H1 (cell line): Measurements from ENCODE around the gene ASB4. TPM values are rescaled to one million over a fixed set of nuclear protein-coding genes. Genes with fewer than 3 reads are reported as not detected.
A peak's percentile ranks its signal among the peaks of the same experiment; 100 is the strongest.

ENCODE experiments used
- CTCF ChIA-PET: fragments of 300-600 bp; sonication (Branson Sonifier 250); formaldehyde crosslinking; loops from one replicate; lab custom pipeline; 2021; ENCODE audit not compliant: partially characterized antibody; lab: Charles Lee
- POLR2A ChIA-PET: fragments of 300-600 bp; sonication (Branson Sonifier 250); formaldehyde crosslinking; loops from one replicate; lab custom pipeline; 2021; ENCODE audit warnings: inconsistent platforms; ENCODE audit not compliant: partially characterized antibody; lab: Charles Lee
- DNase-seq, 2 experiments: peaks; one replicate each; pipeline versions ENCODE4 v3.0.0 to v3.0.0-alpha.2; 2010 to 2022; ENCODE audit warnings: low spot score in 2 of 2, low read depth in 1 of 2, mixed read lengths in 1 of 2
- FAIRE-seq: peaks from 2 replicates; lab custom pipeline; 2011; peaks lifted over from hg19 to GRCh38; lab: Jason Lieb, UNC
- H2AFZ ChIP-seq: 2 replicates; pipeline ENCODE4 v1.8.1; 2012; ENCODE audit warnings: low read length, inconsistent platforms
- H2AK5ac ChIP-seq: 2 replicates; pipeline ENCODE4 v1.6.1; 2013; ENCODE audit warnings: low read depth, low read length
- H2BK120ac ChIP-seq: replicated peaks from 2 replicates; pipeline ENCODE3; 2013; ENCODE audit warnings: low read depth, low read length, inconsistent platforms
- H2BK12ac ChIP-seq: 2 replicates; pipeline ENCODE4 v1.6.1; 2013; ENCODE audit warnings: low read depth, low read length
- H2BK15ac ChIP-seq: 2 replicates; pipeline ENCODE4 v1.6.1; 2013; ENCODE audit warnings: low read length
- H2BK20ac ChIP-seq: 2 replicates; pipeline ENCODE4 v1.6.1; 2013; ENCODE audit warnings: low read length
- H2BK5ac ChIP-seq: 2 replicates; pipeline ENCODE4 v1.6.1; 2013; ENCODE audit warnings: low read depth, low read length
- H3K14ac ChIP-seq: 2 replicates; pipeline ENCODE4 v1.6.1; 2013; ENCODE audit warnings: inconsistent platforms; ENCODE audit not compliant: insufficient read length
- H3K18ac ChIP-seq: 2 replicates; pipeline ENCODE4 v1.6.1; 2013; ENCODE audit warnings: low read length; ENCODE audit errors: extremely low read depth
- H3K23ac ChIP-seq: 2 replicates; pipeline ENCODE4 v1.6.1; 2013; ENCODE audit warnings: inconsistent platforms; ENCODE audit not compliant: insufficient read length
- H3K23me2 ChIP-seq: 2 replicates; pipeline ENCODE4 v1.6.1; 2013; ENCODE audit warnings: low read depth, low read length
- H3K27ac ChIP-seq: 2 replicates; pipeline ENCODE4 v1.6.1; 2011; ENCODE audit warnings: low read depth, low read length, inconsistent platforms
- H3K27me3 ChIP-seq, 4 experiments: replicated peaks in 1 of 4; 1 replicate in 1 of 4; 2 replicates in 3 of 4; pipeline versions ENCODE4 v1.6.1 to v1.8.1; 2011 to 2013; ENCODE audit warnings: low read length in 3 of 4, mild to moderate bottlenecking in 3 of 4, inconsistent platforms in 2 of 4, mixed read lengths in 2 of 4, moderate library complexity in 1 of 4; ENCODE audit not compliant: control insufficient read depth in 3 of 4, insufficient read depth in 3 of 4; ENCODE audit errors: extremely low read depth in 1 of 4
- H3K36me3 ChIP-seq, 4 experiments: 2 replicates each; pipeline versions ENCODE4 v1.6.1 to v1.8.1; 2011 to 2013; ENCODE audit warnings: mild to moderate bottlenecking in 4 of 4, low read length in 3 of 4, moderate library complexity in 2 of 4, control low read depth in 1 of 4, inconsistent platforms in 1 of 4; ENCODE audit not compliant: insufficient read depth in 4 of 4, control insufficient read depth in 2 of 4
- H3K4ac ChIP-seq: replicated peaks from 2 replicates; pipeline ENCODE3; 2013; ENCODE audit warnings: low read length, low read depth, mixed read lengths, inconsistent platforms; ENCODE audit not compliant: insufficient read length
- H3K4me1 ChIP-seq, 4 experiments: replicated peaks in 1 of 4; 1 replicate in 1 of 4; 2 replicates in 3 of 4; pipeline versions ENCODE4 v1.6.1 to v1.8.1; 2011 to 2013; ENCODE audit warnings: low read length in 3 of 4, inconsistent platforms in 2 of 4, mixed read lengths in 1 of 4; ENCODE audit not compliant: insufficient read depth in 4 of 4, control insufficient read depth in 3 of 4
- H3K4me2 ChIP-seq, 2 experiments: 2 replicates each; pipeline versions ENCODE4 v1.6.1 to v1.8.1; 2011 to 2013; ENCODE audit warnings: low read depth in 2 of 2, low read length in 2 of 2, control low read depth in 1 of 2, inconsistent platforms in 1 of 2, mild to moderate bottlenecking in 1 of 2; ENCODE audit not compliant: insufficient read depth in 1 of 2
- H3K4me3 ChIP-seq, 4 experiments: fragments of 200-600, 300-600 bp in 1 of 4; sonication (generic), shearing (Covaris generic), sonication (Bioruptor Twin) in 1 of 4; 2 replicates each; pipeline versions ENCODE4 v1.5.1 to v1.8.1; 2011 to 2016; ENCODE audit warnings: low read length in 4 of 4, low read depth in 3 of 4, control low read depth in 2 of 4, inconsistent platforms in 2 of 4, mild to moderate bottlenecking in 2 of 4, mixed read lengths in 1 of 4, moderate library complexity in 1 of 4; ENCODE audit not compliant: insufficient read depth in 2 of 4; ENCODE audit errors: extremely low read depth in 1 of 4
- H3K56ac ChIP-seq: replicated peaks from 2 replicates; pipeline ENCODE3; 2013; ENCODE audit warnings: low read depth, mild to moderate bottlenecking, mixed read lengths, low read length, inconsistent platforms; ENCODE audit not compliant: insufficient read length
- H3K79me1 ChIP-seq: 2 replicates; pipeline ENCODE4 v1.6.1; 2013; ENCODE audit warnings: low read depth, low read length, control low read depth
- H3K79me2 ChIP-seq, 2 experiments: 2 replicates each; pipeline versions ENCODE4 v1.6.1 to v1.8.1; 2012 to 2013; ENCODE audit warnings: low read length in 2 of 2, mild to moderate bottlenecking in 2 of 2, inconsistent platforms in 1 of 2; ENCODE audit not compliant: insufficient read depth in 2 of 2, control insufficient read depth in 1 of 2
- H3K9ac ChIP-seq, 4 experiments: replicated peaks in 1 of 4; 1 replicate in 1 of 4; 2 replicates in 3 of 4; pipeline versions ENCODE4 v1.6.1 to v1.8.1; 2011 to 2013; ENCODE audit warnings: low read depth in 3 of 4, low read length in 3 of 4, control low read depth in 2 of 4, mild to moderate bottlenecking in 2 of 4, moderate library complexity in 2 of 4, inconsistent platforms in 1 of 4; ENCODE audit errors: extremely low read depth in 1 of 4
- H3K9me3 ChIP-seq, 2 experiments: 2 replicates each; pipeline versions ENCODE4 v1.6.1 to v1.8.1; 2012 to 2013; ENCODE audit warnings: mild to moderate bottlenecking in 2 of 2, moderate library complexity in 2 of 2, control low read depth in 1 of 2, inconsistent platforms in 1 of 2, low read depth in 1 of 2, low read length in 1 of 2, mixed read lengths in 1 of 2; ENCODE audit not compliant: insufficient read depth in 2 of 2
- H4K20me1 ChIP-seq, 2 experiments: replicated peaks in 1 of 2; 2 replicates each; pipeline versions ENCODE3 to v1.8.1; 2011 to 2013; ENCODE audit warnings: inconsistent platforms in 2 of 2, low read length in 2 of 2, mild to moderate bottlenecking in 1 of 2; ENCODE audit not compliant: insufficient read depth in 2 of 2, control insufficient read depth in 1 of 2
- H4K5ac ChIP-seq: 2 replicates; pipeline ENCODE4 v1.6.1; 2013; ENCODE audit warnings: low read length, low read depth, mixed read lengths, inconsistent platforms; ENCODE audit not compliant: insufficient read length
- H4K8ac ChIP-seq: 2 replicates; pipeline ENCODE4 v1.8.0; 2013; ENCODE audit warnings: mild to moderate bottlenecking, moderate library complexity, low read length, inconsistent platforms; ENCODE audit not compliant: insufficient read depth; ENCODE audit errors: extremely low read depth
- H4K91ac ChIP-seq: replicated peaks from 2 replicates; pipeline ENCODE3; 2013; ENCODE audit warnings: low read length, mixed read lengths, inconsistent platforms; ENCODE audit not compliant: insufficient read length
- EZH2 ChIP-seq: fragments of 200-600 bp; sonication (generic); IDR thresholded peaks from 2 replicates; pipeline ENCODE4 v1.7.1; 2012; ENCODE audit warnings: low read depth, mild to moderate bottlenecking, moderate library complexity, low read length, inconsistent platforms; ENCODE audit not compliant: severe bottlenecking
- RAD21 ChIP-seq, 2 experiments: IDR thresholded peaks in 1 of 2; conservative IDR thresholded peaks in 1 of 2; 2 replicates each; pipeline ENCODE4 v1.6.1; 2011; ENCODE audit warnings: low read depth in 2 of 2, low read length in 2 of 2, improper control_type of control experiment in 1 of 2, inconsistent platforms in 1 of 2, mild to moderate bottlenecking in 1 of 2, moderate library complexity in 1 of 2
- YY1 ChIP-seq: IDR thresholded peaks from 2 replicates; pipeline ENCODE4 v1.6.1; 2011; ENCODE audit warnings: low read depth, mild to moderate bottlenecking, low read length
- WGBS, 2 experiments: shearing (Covaris generic) in 1 of 2; methylation state at CpG; one replicate each; pipeline versions ENCODE4 v1.1.6 to v1.1.7; 2013 to 2015; ENCODE audit warnings: low lambda C conversion rate in 2 of 2, mixed read lengths in 2 of 2, inconsistent platforms in 1 of 2, low coverage in 1 of 2, missing lambda C conversion rate in 1 of 2; ENCODE audit not compliant: insufficient replicate concordance in 2 of 2, insufficient coverage in 1 of 2, insufficient read length in 1 of 2; ENCODE audit errors: extremely low coverage in 1 of 2, missing lambda C conversion rate in 1 of 2; 5-methylcytosine and 5-hydroxymethylcytosine counted together
- polyA plus RNA-seq, 7 experiments: library from polyadenylated mRNA; depleted of rRNA in 3 of 7; stranded (reverse) in 5 of 7; unstranded in 2 of 7; fragments of >200 nt in 5 of 7; fragments of 200-250 nt in 2 of 7; gene quantifications; 1 replicate in 5 of 7; 2 replicates in 1 of 7; 4 replicates in 1 of 7; pipeline versions ENCODE4 v1.2.1 to v1.2.3, GENCODE V29; 2011 to 2013; ENCODE audit warnings: missing spikeins in 2 of 7, mixed read lengths in 2 of 7
- total RNA-seq: library from RNA; stranded (reverse); fragmentation: NEBNext Ultra II Directional; extraction: Animal tissue kit (Norgen Biotek cat#: 25700); gene quantifications from 2 replicates; pipeline ENCODE4 v1.2.1, GENCODE V29; 2021
- TF ChIP-seq, protein P1 (sequence below), 3 experiments: IDR thresholded peaks; 1 replicate in 2 of 3; 2 replicates in 1 of 3; pipeline versions ENCODE4 v1.5.1 to v1.6.1; 2011; ENCODE audit warnings: low read length in 3 of 3, mild to moderate bottlenecking in 3 of 3, inconsistent platforms in 2 of 3, low read depth in 1 of 3, moderate library complexity in 1 of 3; ENCODE audit not compliant: insufficient read depth in 1 of 3; ENCODE audit errors: control extremely low read depth in 1 of 3

Gene ASB4
- total and polyA plus RNA-seq, 2 of the 8 experiments (the other 6 are each of a cell fraction or from before 2014, with no cell fraction given): not detected

- H4K91ac ChIP-seq: no peak overlapping the region
- no peak overlapping the region for H3K14ac ChIP-seq
- no peaks in the 10 kb centered on the region for H3K9me3 ChIP-seq
- no peak overlapping the region for H2BK12ac ChIP-seq
- no peak overlapping the region for H3K4me3 ChIP-seq
- H3K18ac ChIP-seq: no peak overlapping the region
- H2AFZ ChIP-seq: peak overlapping the region; percentile 98
- DNase-seq: no peak
- no peak overlapping the region for H3K56ac ChIP-seq
- TF ChIP-seq, protein P1, sequence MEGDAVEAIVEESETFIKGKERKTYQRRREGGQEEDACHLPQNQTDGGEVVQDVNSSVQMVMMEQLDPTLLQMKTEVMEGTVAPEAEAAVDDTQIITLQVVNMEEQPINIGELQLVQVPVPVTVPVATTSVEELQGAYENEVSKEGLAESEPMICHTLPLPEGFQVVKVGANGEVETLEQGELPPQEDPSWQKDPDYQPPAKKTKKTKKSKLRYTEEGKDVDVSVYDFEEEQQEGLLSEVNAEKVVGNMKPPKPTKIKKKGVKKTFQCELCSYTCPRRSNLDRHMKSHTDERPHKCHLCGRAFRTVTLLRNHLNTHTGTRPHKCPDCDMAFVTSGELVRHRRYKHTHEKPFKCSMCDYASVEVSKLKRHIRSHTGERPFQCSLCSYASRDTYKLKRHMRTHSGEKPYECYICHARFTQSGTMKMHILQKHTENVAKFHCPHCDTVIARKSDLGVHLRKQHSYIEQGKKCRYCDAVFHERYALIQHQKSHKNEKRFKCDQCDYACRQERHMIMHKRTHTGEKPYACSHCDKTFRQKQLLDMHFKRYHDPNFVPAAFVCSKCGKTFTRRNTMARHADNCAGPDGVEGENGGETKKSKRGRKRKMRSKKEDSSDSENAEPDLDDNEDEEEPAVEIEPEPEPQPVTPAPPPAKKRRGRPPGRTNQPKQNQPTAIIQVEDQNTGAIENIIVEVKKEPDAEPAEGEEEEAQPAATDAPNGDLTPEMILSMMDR (IDR thresholded peaks at IDR 0.05; ENCODE audit: control extremely low read depth in 1 of 3, insufficient read depth in 1 of 3, low read depth in 1 of 3, low read length in 3 of 3): peak; percentile 40 to 50 (median 44)
- no peak for TF ChIP-seq EZH2
- TF ChIP-seq YY1: peak; percentile 88
- peak; percentile 60 to 72 for TF ChIP-seq RAD21 (IDR thresholded peaks at IDR 0.05 in 1 of 2, conservative IDR thresholded peaks at IDR 0.05 in 1 of 2; ENCODE audit: low read depth in 2 of 2, low read length in 2 of 2)
- H3K4me2 ChIP-seq: no peak overlapping the region
- 84% methylated on average over 18 of the region's 18 CpGs; no CpG with 5 or more reads in 1 of the 2 experiments for WGBS, 2 experiments
- H4K8ac ChIP-seq: no peak overlapping the region
- no peak overlapping the region for H3K4ac ChIP-seq
- H2BK5ac ChIP-seq: no peak overlapping the region
- no peak overlapping the region for H2BK120ac ChIP-seq
- no peak overlapping the region for H3K23ac ChIP-seq
- no peak overlapping the region for H3K27ac ChIP-seq
- H3K9ac ChIP-seq: no peak overlapping the region
- no peak overlapping the region for H2BK15ac ChIP-seq
- H3K27me3 ChIP-seq: no peaks in the 10 kb centered on the region
- H3K4me1 ChIP-seq: no peaks in the 10 kb centered on the region
- no peak overlapping the region for H2BK20ac ChIP-seq
- no peaks in the 10 kb centered on the region; the same call in 1 of the 2 replicates for H3K23me2 ChIP-seq
- peak; percentile 55 for FAIRE-seq
- POLR2A ChIA-PET: no interaction called here
- H3K79me1 ChIP-seq: no peaks in the 10 kb centered on the region
- CTCF ChIA-PET: interaction anchor here (0.7 to 5.6 kb wide), 24 partner anchors 9 to 1033 kb away, joined by 3 to 55 read pairs (median 4); partner anchors contain the start of genes PON2 and PON3
- H3K36me3 ChIP-seq: no peaks in the 10 kb centered on the region
- no peaks in the 10 kb centered on the region for H4K20me1 ChIP-seq
- H4K5ac ChIP-seq: no peak overlapping the region
- H3K79me2 ChIP-seq: no peaks in the 10 kb centered on the region
- no peak overlapping the region for H2AK5ac ChIP-seq
Observed at GRCh38 chr7:95478272-95479037, 7.3 kb upstream of the ASB4 start.
